Sigmoid colon (tissue), 4 donors: ENCODE data around the gene ITIH4.

ENCODE experiments used
- CTCF ChIP-seq, 4 experiments: fragments of 450-650 bp in 3 of 4; fragments of 200-600 bp in 1 of 4; IDR thresholded peaks; one replicate each; pipeline ENCODE4 v1.5.1; 2016 to 2019; ENCODE audit warnings: antibody characterized with exemption in 4 of 4, mild to moderate bottlenecking in 3 of 4, moderate library complexity in 2 of 4
- POLR2A ChIP-seq, 2 donors: fragments of 450-650 bp; IDR thresholded peaks; one replicate each; pipeline ENCODE4 v1.6.1; 2016; ENCODE audit warnings: antibody characterized with exemption in 2 of 2, mild to moderate bottlenecking in 2 of 2, moderate library complexity in 2 of 2
- POLR2AphosphoS5 ChIP-seq, 4 donors: sonication (generic); formaldehyde crosslinking; IDR thresholded peaks; one replicate each; pipeline ENCODE4 v1.6.1; 2017; ENCODE audit warnings: antibody characterized with exemption in 4 of 4

- TF ChIP-seq POLR2A (IDR thresholded peaks at IDR 0.05) (no peak), CTCF (IDR thresholded peaks at IDR 0.05) (no peak), POLR2AphosphoS5 (IDR thresholded peaks at IDR 0.05) (no peak)
These were observed 38.1 kb downstream of the ITIH4 start for GRCh38 chr3:52792413-52792812.
